NOMO-1 (cell line): Measurements from ENCODE around the gene MRGPRX2.

Experiments
- DNase-seq, 2 experiments: peaks; one replicate each; lab custom pipeline; 2025; ENCODE audit not compliant: unreplicated experiment in 2 of 2; lab: John Stamatoyannopoulos, UW

Gene MRGPRX2

GRCh38 chr11:19013181-19013857, 47.2 kb downstream of the MRGPRX2 start:
- DNase-seq, result no peak

DNA sequence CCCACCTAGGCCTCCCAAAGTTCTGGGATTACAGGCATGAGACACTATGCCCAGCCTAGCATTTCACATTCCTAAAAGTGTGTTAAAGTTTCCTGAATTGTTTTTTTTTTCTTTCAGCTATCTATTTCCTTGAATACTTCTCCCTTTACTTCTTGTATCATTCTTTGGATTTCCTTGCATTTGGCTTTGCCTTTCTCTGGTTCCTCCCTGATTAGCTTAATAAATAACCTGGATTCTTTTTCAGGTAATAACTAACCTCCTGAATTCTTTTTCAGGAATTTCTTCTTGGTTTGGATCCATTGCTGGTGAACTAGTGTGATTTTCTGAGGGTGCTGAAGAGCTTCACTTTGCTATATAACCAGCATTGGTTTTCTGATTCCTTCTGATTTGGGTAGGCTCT, 47.9 kb downstream of the MRGPRX2 start:
- no peak for DNase-seq
